Lung (tissue), 12 donors: ENCODE data around the gene NOX4. TPM values are rescaled to one million over a fixed set of nuclear protein-coding genes. Genes with fewer than 3 reads are reported as not detected.
A peak's percentile ranks its signal among the peaks of the same experiment; 100 is the strongest.

Experiments used
- ATAC-seq: fragments of 200-7000 bp; cut with Tn5 transposase; one replicate; pipeline ENCODE4 v1.9.1; 2020; ENCODE audit warnings: moderate number of reproducible peaks; ENCODE audit not compliant: insufficient read depth, low FRiP score
- DNase-seq, 3 donors: peaks; one replicate each; pipeline ENCODE4 v3.0.0-alpha.2; 2013 to 2017
- H3K27ac ChIP-seq, 2 donors: one replicate each; pipeline ENCODE4 v1.5.1; 2013; ENCODE audit warnings: mild to moderate bottlenecking in 2 of 2, moderate library complexity in 2 of 2, control low read depth in 1 of 2, inconsistent platforms in 1 of 2, low read depth in 1 of 2, low read length in 1 of 2
- H3K27me3 ChIP-seq, 3 donors: one replicate each; pipeline ENCODE4 v1.5.1; 2013; ENCODE audit warnings: low read length in 2 of 3; ENCODE audit not compliant: control insufficient read depth in 3 of 3, insufficient read depth in 3 of 3
- H3K36me3 ChIP-seq, 4 donors: one replicate each; pipeline ENCODE4 v1.5.1; 2013; ENCODE audit warnings: low read length in 4 of 4, mild to moderate bottlenecking in 1 of 4, moderate library complexity in 1 of 4; ENCODE audit not compliant: control insufficient read depth in 4 of 4, insufficient read depth in 4 of 4
- H3K4me1 ChIP-seq, 5 donors: one replicate each; pipeline ENCODE4 v1.5.1; 2013; ENCODE audit warnings: low read length in 5 of 5, mild to moderate bottlenecking in 2 of 5, moderate library complexity in 1 of 5; ENCODE audit not compliant: control insufficient read depth in 5 of 5, insufficient read depth in 5 of 5
- H3K4me3 ChIP-seq: one replicate; pipeline ENCODE4 v1.5.1; 2013; ENCODE audit warnings: mild to moderate bottlenecking, control low read depth, moderate library complexity
- H3K9ac ChIP-seq, 2 donors: one replicate each; pipeline ENCODE4 v1.5.1; 2013; ENCODE audit warnings: low read length in 2 of 2, control low read depth in 1 of 2; ENCODE audit not compliant: insufficient read depth in 1 of 2
- H3K9me3 ChIP-seq, 4 donors: one replicate each; pipeline ENCODE4 v1.5.1; 2013; ENCODE audit warnings: low read length in 3 of 4, mild to moderate bottlenecking in 1 of 4, moderate library complexity in 1 of 4; ENCODE audit not compliant: control insufficient read depth in 4 of 4, insufficient read depth in 3 of 4
- CTCF ChIP-seq: IDR thresholded peaks from 2 replicates; pipeline ENCODE4 v1.5.1; 2012; ENCODE audit warnings: mild to moderate bottlenecking; ENCODE audit errors: control extremely low read depth, extremely low read depth
- WGBS, 2 donors: extraction: QIAGEN DNeasy Blood & Tissue Kit; methylation state at CpG; one replicate each; pipeline ENCODE4 v1.1.7; 2013; 5-methylcytosine and 5-hydroxymethylcytosine counted together
- polyA plus RNA-seq, 2 donors: library from polyadenylated mRNA; stranded (reverse); fragments of 200-250 nt; gene quantifications; one replicate each; pipeline ENCODE4 v1.2.1, GENCODE V29; 2013
- total RNA-seq, 2 donors: library from RNA; depleted of rRNA in 1 of 2; stranded (reverse); fragments of >200 nt in 1 of 2; gene quantifications; one replicate each; pipeline ENCODE4 v1.2.1, GENCODE V29; 2014 to 2021
- donor health status: control.
- donor health status: control.
- donor health status: Bipolar disorder and iron deficiency.
- donor health status: healthy.
- donor health status: DM: yes; HTN: yes; CAD: no.

Gene NOX4
- total and polyA plus RNA-seq, 4 donors, result 0.46 to 2.3 (median 1.2) TPM

DNA sequence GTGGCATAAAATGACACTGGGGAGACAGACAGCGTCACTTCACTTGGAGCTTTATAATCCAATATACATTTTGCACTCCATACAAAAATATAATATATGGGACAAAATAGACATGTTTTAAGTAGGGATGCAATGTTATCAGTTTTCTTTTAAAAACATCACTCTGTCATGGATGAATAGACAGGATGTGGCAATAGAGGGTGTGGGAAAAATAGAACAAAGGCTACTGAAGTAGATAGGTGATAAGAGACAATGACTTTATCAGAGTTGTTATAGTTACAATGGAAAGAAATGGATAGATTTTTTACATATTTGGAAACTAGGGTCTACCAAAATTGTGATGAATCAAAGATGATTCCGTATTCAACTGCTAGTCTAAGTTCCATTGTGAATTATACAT, 13.1 kb upstream of the NOX4 start:
- Histone ChIP-seq H3K9ac (no peak overlapping the region), H3K36me3 (no peaks in the 10 kb centered on the region), H3K27ac (no peak overlapping the region), H3K9me3 (no peaks in the 10 kb centered on the region), H3K27me3 (no peaks in the 10 kb centered on the region), H3K4me3 (no peak overlapping the region), H3K4me1 (no peaks in the 10 kb centered on the region)
- ATAC-seq, result no peak
- DNase-seq, result no peak
- TF ChIP-seq CTCF, result no peak
- WGBS, 2 donors, result 86 to 90% methylated on average over 2 of the region's 2 CpGs

- Histone ChIP-seq H3K36me3 (no peaks in the 10 kb centered on the region), H3K9ac (no peak overlapping the region), H3K27me3 (no peaks in the 10 kb centered on the region), H3K9me3 (no peaks in the 10 kb centered on the region), H3K4me3 (no peak overlapping the region), H3K4me1 (no peaks in the 10 kb centered on the region), H3K27ac (no peak overlapping the region)
- ATAC-seq (no peak), DNase-seq (no peak)
- 76 to 78% methylated on average over 2 of the region's 2 CpGs for WGBS, 2 donors
- no peak for TF ChIP-seq CTCF
These were observed 12.2 kb upstream of the NOX4 start for GRCh38 chr11:89503422-89503821.

DNA sequence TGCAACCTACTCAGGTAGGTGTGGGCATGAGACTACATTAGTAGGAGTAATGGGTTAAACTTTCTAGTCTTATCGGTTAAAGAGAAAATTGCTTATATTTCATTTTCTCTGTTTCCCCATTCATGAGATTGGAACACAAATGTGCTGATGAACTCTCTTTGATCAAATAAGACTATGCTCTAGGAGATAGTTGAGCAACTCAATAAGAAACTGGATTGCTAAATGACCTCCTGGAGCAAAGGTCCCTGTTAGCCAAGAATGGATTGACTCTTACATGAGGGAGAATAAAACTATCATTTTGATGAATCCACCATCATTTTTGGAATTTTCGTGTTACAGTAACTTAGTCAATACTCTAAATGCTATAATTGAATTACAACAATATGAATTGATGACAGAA, 11.1 kb upstream of the NOX4 start:
- no peak overlapping the region for H3K27ac ChIP-seq
- no peaks in the 10 kb centered on the region for H3K27me3 ChIP-seq
- DNase-seq (no peak), ATAC-seq (no peak)
- no peak overlapping the region for H3K4me3 ChIP-seq
- H3K9ac ChIP-seq, result no peak overlapping the region
- no peaks in the 10 kb centered on the region for H3K4me1 ChIP-seq
- H3K36me3 ChIP-seq, result no peaks in the 10 kb centered on the region
- TF ChIP-seq CTCF, result no peak
- no peaks in the 10 kb centered on the region for H3K9me3 ChIP-seq
- WGBS, 2 donors, result 89 to 92% methylated on average over 2 of the region's 2 CpGs

- no peaks in the 10 kb centered on the region for H3K4me1 ChIP-seq
- H3K27ac ChIP-seq, result no peak overlapping the region
- no peaks in the 10 kb centered on the region for H3K9me3 ChIP-seq
- no peak overlapping the region for H3K4me3 ChIP-seq
- H3K36me3 ChIP-seq, result no peaks in the 10 kb centered on the region
- H3K9ac ChIP-seq, result no peak overlapping the region
- ATAC-seq (no peak), DNase-seq (peak in 2 of 3 donors; percentile 51 to 73)
- no peak for TF ChIP-seq CTCF
- no peaks in the 10 kb centered on the region for H3K27me3 ChIP-seq
These were observed 9.2 kb upstream of the NOX4 start for GRCh38 chr11:89500336-89500735.
